Spinal cord (tissue), 10 donors: ENCODE measurements around the gene SOSTDC1. TPM values are rescaled to one million over a fixed set of nuclear protein-coding genes. Genes with fewer than 3 reads are reported as not detected.
A peak's percentile ranks its signal among the peaks of the same experiment; 100 is the strongest.

Source experiments
- DNase-seq, 6 donors: peaks; one replicate each; pipeline versions ENCODE4 v3.0.0 to v3.0.0-alpha.2; 2013 to 2015; ENCODE audit warnings: low spot score in 6 of 6, low read depth in 4 of 6
- H3K27ac ChIP-seq: one replicate; pipeline ENCODE4 v1.5.1; 2013; ENCODE audit warnings: low read depth, low read length, control low read depth
- H3K27me3 ChIP-seq: one replicate; pipeline ENCODE4 v1.6.1; 2013; ENCODE audit warnings: low read length; ENCODE audit not compliant: control insufficient read depth, insufficient read depth
- H3K36me3 ChIP-seq: one replicate; pipeline ENCODE4 v1.6.1; 2013; ENCODE audit warnings: low read length; ENCODE audit not compliant: control insufficient read depth, insufficient read depth
- H3K4me1 ChIP-seq: one replicate; pipeline ENCODE4 v1.6.1; 2013; ENCODE audit warnings: low read length; ENCODE audit not compliant: control insufficient read depth, insufficient read depth
- H3K4me3 ChIP-seq: one replicate; pipeline ENCODE4 v1.5.1; 2013; ENCODE audit warnings: low read depth, low read length, control low read depth
- H3K9me3 ChIP-seq: one replicate; pipeline ENCODE4 v1.6.1; 2013; ENCODE audit warnings: low read length; ENCODE audit not compliant: control insufficient read depth, insufficient read depth
- WGBS: methylation state at CpG from one replicate; pipeline ENCODE4 v1.1.5; 2013; ENCODE audit warnings: missing lambda C conversion rate; ENCODE audit not compliant: insufficient coverage; 5-methylcytosine and 5-hydroxymethylcytosine counted together
- polyA plus RNA-seq, 2 donors: library from polyadenylated mRNA; unstranded; fragments of 120-200 nt; gene quantifications; one replicate each; pipeline ENCODE4 v1.2.1, GENCODE V29; 2013; ENCODE audit not compliant: insufficient read length in 2 of 2
- total RNA-seq, 2 donors: library from RNA; depleted of rRNA in 1 of 2; stranded (reverse); fragments of 120-200 nt in 1 of 2; fragments of >200 nt in 1 of 2; gene quantifications; one replicate each; pipeline versions ENCODE4 v1.2.3 to v1.2.4, GENCODE V29; 2013 to 2014
- donor health status: healthy.

The SOSTDC1 gene
- total and polyA plus RNA-seq, 4 donors, result 7.7 to 48.7 (median 17.1) TPM

- no peaks in the 10 kb centered on the region for H3K27me3 ChIP-seq
- H3K4me3 ChIP-seq, result no peak overlapping the region
- WGBS, result no CpG with 5 or more reads among the region's 1 CpG
- H3K27ac ChIP-seq, result no peak overlapping the region
- no peaks in the 10 kb centered on the region for H3K36me3 ChIP-seq
- no peaks in the 10 kb centered on the region for H3K9me3 ChIP-seq
- no peak for DNase-seq
- peaks cover 5% of the 10 kb centered on the region for H3K4me1 ChIP-seq
These were observed 41.8 kb downstream of the SOSTDC1 start for GRCh38 chr7:16423761-16424160.

GRCh38 chr7:16422917-16423316, 42.6 kb downstream of the SOSTDC1 start:
- H3K27me3 ChIP-seq, result no peaks in the 10 kb centered on the region
- peaks cover 5% of the 10 kb centered on the region for H3K4me1 ChIP-seq
- H3K27ac ChIP-seq, result no peak overlapping the region
- no peak overlapping the region for H3K4me3 ChIP-seq
- H3K9me3 ChIP-seq, result no peaks in the 10 kb centered on the region
- no CpG with 5 or more reads among the region's 3 CpGs for WGBS
- no peak for DNase-seq
- no peaks in the 10 kb centered on the region for H3K36me3 ChIP-seq

- no CpG with 5 or more reads among the region's 1 CpG for WGBS
- Histone ChIP-seq H3K4me1 (peaks cover 5% of the 10 kb centered on the region), H3K9me3 (no peaks in the 10 kb centered on the region), H3K36me3 (no peaks in the 10 kb centered on the region), H3K27ac (peak overlapping the region; percentile 97), H3K4me3 (peak overlapping the region; percentile 67), H3K27me3 (no peaks in the 10 kb centered on the region)
- DNase-seq, result no peak
These were observed 43.5 kb downstream of the SOSTDC1 start for GRCh38 chr7:16422103-16422435.

GRCh38 chr7:16421333-16422102, 44.0 kb downstream of the SOSTDC1 start, which contains the start of gene CRPPA:
CRPPA (minus strand) TSS chr7:16421538; CDS start chr7:16421322, 216 bp downstream.
- H3K9me3 ChIP-seq, result no peaks in the 10 kb centered on the region

GRCh38 chr7:16420649-16421332, 44.7 kb downstream of the SOSTDC1 start:
- Histone ChIP-seq H3K4me3 (peak overlapping the region; percentile 67), H3K9me3 (no peaks in the 10 kb centered on the region), H3K4me1 (peaks cover 5% of the 10 kb centered on the region), H3K27ac (peak overlapping the region; percentile 97), H3K36me3 (no peaks in the 10 kb centered on the region), H3K27me3 (no peaks in the 10 kb centered on the region)
- WGBS, result under 1% methylated on average over 53 of the region's 56 CpGs
- peak; percentile 84 to 98 (median 88) for DNase-seq

More at GRCh38 chr7:16421333-16422102, 44.0 kb downstream of the SOSTDC1 start, which contains the start of gene CRPPA:
- peaks cover 5% of the 10 kb centered on the region for H3K4me1 ChIP-seq
- no peaks in the 10 kb centered on the region for H3K36me3 ChIP-seq
- peak; percentile 13 to 74 (median 35) for DNase-seq
- H3K27me3 ChIP-seq, result no peaks in the 10 kb centered on the region
- H3K27ac ChIP-seq, result peak within 1 kb of the TSS; percentile 97
- peak within 1 kb of the TSS; percentile 67 for H3K4me3 ChIP-seq
- WGBS, result under 1% methylated on average over 45 of the region's 50 CpGs

- H3K27me3 ChIP-seq, result no peaks in the 10 kb centered on the region
- H3K4me1 ChIP-seq, result peaks cover 5% of the 10 kb centered on the region
- WGBS, result 0% methylated on average over 3 of the region's 3 CpGs
- no peaks in the 10 kb centered on the region for H3K9me3 ChIP-seq
- H3K27ac ChIP-seq, result peak overlapping the region; percentile 97
- peak overlapping the region; percentile 67 for H3K4me3 ChIP-seq
- H3K36me3 ChIP-seq, result no peaks in the 10 kb centered on the region
- peak in 1 of 6 donors; percentile 4 for DNase-seq
These were observed 45.2 kb downstream of the SOSTDC1 start for GRCh38 chr7:16420329-16420648.

- peak overlapping the region; percentile 97 for H3K27ac ChIP-seq
- DNase-seq, result peak in 1 of 6 donors; percentile 5
- peak overlapping the region; percentile 67 for H3K4me3 ChIP-seq
- no peaks in the 10 kb centered on the region for H3K27me3 ChIP-seq
- H3K36me3 ChIP-seq, result no peaks in the 10 kb centered on the region
- H3K9me3 ChIP-seq, result no peaks in the 10 kb centered on the region
- 100% methylated on average over 3 of the region's 10 CpGs for WGBS
- peaks cover 5% of the 10 kb centered on the region for H3K4me1 ChIP-seq
These were observed 45.7 kb downstream of the SOSTDC1 start for GRCh38 chr7:16419859-16420258.

GRCh38 chr7:16419126-16419525, 46.4 kb downstream of the SOSTDC1 start:
- H3K27me3 ChIP-seq, result no peaks in the 10 kb centered on the region
- no peaks in the 10 kb centered on the region for H3K9me3 ChIP-seq
- no CpG with 5 or more reads among the region's 1 CpG for WGBS
- H3K36me3 ChIP-seq, result no peaks in the 10 kb centered on the region
- no peak overlapping the region for H3K27ac ChIP-seq
- no peak overlapping the region for H3K4me3 ChIP-seq
- no peak for DNase-seq
- H3K4me1 ChIP-seq, result peaks cover 5% of the 10 kb centered on the region

GRCh38 chr7:16417906-16418305, 47.6 kb downstream of the SOSTDC1 start:
- Histone ChIP-seq H3K9me3 (no peaks in the 10 kb centered on the region), H3K4me1 (peaks cover 5% of the 10 kb centered on the region), H3K36me3 (no peaks in the 10 kb centered on the region), H3K4me3 (no peak overlapping the region), H3K27ac (no peak overlapping the region), H3K27me3 (no peaks in the 10 kb centered on the region)
- no CpG with 5 or more reads among the region's 1 CpG for WGBS
- no peak for DNase-seq
